Left forelimb (tissue), 1 donor: ENCODE data around the gene KCNK7.
"Not testable (repeated sequence)": the region's sequence is repeated elsewhere in the genome, so short reads cannot be mapped to it uniquely, and the experiment has no call there.

ENCODE experiments used
- DNase-seq: peaks from one replicate; pipeline ENCODE4 v3.0.0-alpha.2; 2018; ENCODE audit warnings: low spot score

Gene KCNK7

GRCh38 chr11:65595543-65596281 lies at the start of gene KCNK7:
Gene KCNK7, minus strand, starts transcription at chr11:65595800. Its CDS starts 28 bp downstream, at chr11:65595772.
- DNase-seq, result no peak

GRCh38 chr11:65644837-65645236 lies 49.2 kb upstream of the KCNK7 start:
- no peak for DNase-seq

GRCh38 chr11:65643971-65644370 lies 48.4 kb upstream of the KCNK7 start:
- DNase-seq, result no peak

- no peak for DNase-seq
Observed at GRCh38 chr11:65642014-65642671, 46.5 kb upstream of the KCNK7 start.

GRCh38 chr11:65641297-65642013 lies 45.9 kb upstream of the KCNK7 start:
- no peak for DNase-seq

GRCh38 chr11:65640483-65641296 lies 45.1 kb upstream of the KCNK7 start:
- no peak for DNase-seq

- DNase-seq, result no peak
Observed at GRCh38 chr11:65639623-65640482, 44.3 kb upstream of the KCNK7 start.

- not testable (repeated sequence) for DNase-seq
Observed at GRCh38 chr11:65639228-65639597, 43.6 kb upstream of the KCNK7 start.

GRCh38 chr11:65637794-65638419 lies 42.3 kb upstream of the KCNK7 start, which contains the start of gene SIPA1:
Gene SIPA1, plus strand, starts transcription at chr11:65638101. Its CDS starts 2,821 bp downstream, at chr11:65640922.
- peak; percentile 88 for DNase-seq

- DNase-seq, result no peak
Observed at GRCh38 chr11:65637032-65637557, 41.5 kb upstream of the KCNK7 start.

- DNase-seq, result no peak
Observed at GRCh38 chr11:65636108-65637031, 40.8 kb upstream of the KCNK7 start.

- no peak for DNase-seq
Observed at GRCh38 chr11:65634905-65635731, 39.5 kb upstream of the KCNK7 start.

- DNase-seq, result no peak
Observed at GRCh38 chr11:65634440-65634839, 38.8 kb upstream of the KCNK7 start.

GRCh38 chr11:65634109-65634436 lies 38.5 kb upstream of the KCNK7 start:
- DNase-seq, result no peak

- no peak for DNase-seq
Observed at GRCh38 chr11:65633390-65634108, 37.9 kb upstream of the KCNK7 start.

GRCh38 chr11:65630215-65630614 lies 34.6 kb upstream of the KCNK7 start:
- no peak for DNase-seq

- no peak for DNase-seq
Observed at GRCh38 chr11:65629579-65629978, 34.0 kb upstream of the KCNK7 start.

GRCh38 chr11:65627202-65627601 lies 31.6 kb upstream of the KCNK7 start:
- no peak for DNase-seq
